Astrocyte of the spinal cord (primary cell): Measurements from ENCODE around the gene C11orf98.

Source experiments
- DNase-seq: peaks from one replicate; pipeline ENCODE4 v3.0.0; 2011; ENCODE audit warnings: low read depth, low spot score
- H3K4me3 ChIP-seq: 2 replicates; pipeline ENCODE4 v1.5.1; 2011; ENCODE audit warnings: low read depth, mild to moderate bottlenecking, low read length, moderate library complexity
- in situ Hi-C: cut with HindIII; loops from 2 replicates; pipeline ENCODE4 v1.10.0; 2017; ENCODE audit warnings: low sequenced_read_pairs
- TF ChIP-seq, protein P1 (sequence below): IDR thresholded peaks from 2 replicates; pipeline ENCODE4 v1.5.1; 2012; ENCODE audit warnings: low read depth, mild to moderate bottlenecking, low read length, inconsistent platforms

Gene C11orf98

GRCh38 chr11:62666259-62666926 is 1.4 kb upstream of the C11orf98 start:
- in situ Hi-C loops: no loop called here
- DNase-seq: no peak
- TF ChIP-seq, protein P1, sequence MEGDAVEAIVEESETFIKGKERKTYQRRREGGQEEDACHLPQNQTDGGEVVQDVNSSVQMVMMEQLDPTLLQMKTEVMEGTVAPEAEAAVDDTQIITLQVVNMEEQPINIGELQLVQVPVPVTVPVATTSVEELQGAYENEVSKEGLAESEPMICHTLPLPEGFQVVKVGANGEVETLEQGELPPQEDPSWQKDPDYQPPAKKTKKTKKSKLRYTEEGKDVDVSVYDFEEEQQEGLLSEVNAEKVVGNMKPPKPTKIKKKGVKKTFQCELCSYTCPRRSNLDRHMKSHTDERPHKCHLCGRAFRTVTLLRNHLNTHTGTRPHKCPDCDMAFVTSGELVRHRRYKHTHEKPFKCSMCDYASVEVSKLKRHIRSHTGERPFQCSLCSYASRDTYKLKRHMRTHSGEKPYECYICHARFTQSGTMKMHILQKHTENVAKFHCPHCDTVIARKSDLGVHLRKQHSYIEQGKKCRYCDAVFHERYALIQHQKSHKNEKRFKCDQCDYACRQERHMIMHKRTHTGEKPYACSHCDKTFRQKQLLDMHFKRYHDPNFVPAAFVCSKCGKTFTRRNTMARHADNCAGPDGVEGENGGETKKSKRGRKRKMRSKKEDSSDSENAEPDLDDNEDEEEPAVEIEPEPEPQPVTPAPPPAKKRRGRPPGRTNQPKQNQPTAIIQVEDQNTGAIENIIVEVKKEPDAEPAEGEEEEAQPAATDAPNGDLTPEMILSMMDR: no peak

GRCh38 chr11:62665599-62666258 is 719 bp upstream of the C11orf98 start:
- TF ChIP-seq, protein P1: peak; percentile 3
- peak overlapping the region; percentile 95 for H3K4me3 ChIP-seq
- in situ Hi-C loops: no loop called here
- DNase-seq: peak; percentile 77

More at GRCh38 chr11:62666259-62666926, 1.4 kb upstream of the C11orf98 start:
- peak overlapping the region; percentile 95 for H3K4me3 ChIP-seq

GRCh38 chr11:62664405-62665074 is 470 bp downstream of the C11orf98 start:
- in situ Hi-C loops: no loop called here
- no peak for DNase-seq
- peak overlapping the region; percentile 95 for H3K4me3 ChIP-seq
- TF ChIP-seq, protein P1: no peak

DNA sequence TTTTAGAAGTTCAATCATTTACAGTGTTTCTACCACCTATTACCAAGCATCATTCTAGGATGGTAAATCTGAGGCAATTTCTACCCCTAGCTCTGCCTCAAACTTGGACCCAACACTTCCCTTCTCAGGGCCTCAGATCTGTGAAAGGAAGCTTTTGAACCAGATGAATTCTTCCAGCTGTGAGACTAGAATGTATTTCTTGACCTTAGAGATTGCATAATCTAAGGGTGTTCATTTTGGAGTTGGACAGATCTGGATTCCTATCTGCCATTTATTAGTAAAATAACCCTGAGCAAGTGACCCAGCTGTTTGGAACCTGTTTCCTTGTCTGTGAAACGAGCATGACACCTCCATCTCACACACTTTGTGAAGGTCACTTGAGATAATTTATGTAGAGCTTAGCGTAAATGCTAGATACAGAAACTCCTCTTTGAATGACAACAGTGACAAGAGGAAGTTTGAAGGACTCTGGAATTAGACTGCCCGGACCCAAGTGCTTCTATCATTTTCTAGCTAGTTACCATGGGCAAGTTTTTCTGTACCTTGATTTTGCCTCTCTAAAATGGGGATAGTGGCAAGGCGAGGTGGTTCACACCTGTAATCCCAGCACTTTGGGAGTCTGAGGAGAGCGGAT is 8.1 kb downstream of the C11orf98 start:
- in situ Hi-C loops: no loop called here
- TF ChIP-seq, protein P1: no peak
- DNase-seq: no peak
- no peak overlapping the region for H3K4me3 ChIP-seq

DNA sequence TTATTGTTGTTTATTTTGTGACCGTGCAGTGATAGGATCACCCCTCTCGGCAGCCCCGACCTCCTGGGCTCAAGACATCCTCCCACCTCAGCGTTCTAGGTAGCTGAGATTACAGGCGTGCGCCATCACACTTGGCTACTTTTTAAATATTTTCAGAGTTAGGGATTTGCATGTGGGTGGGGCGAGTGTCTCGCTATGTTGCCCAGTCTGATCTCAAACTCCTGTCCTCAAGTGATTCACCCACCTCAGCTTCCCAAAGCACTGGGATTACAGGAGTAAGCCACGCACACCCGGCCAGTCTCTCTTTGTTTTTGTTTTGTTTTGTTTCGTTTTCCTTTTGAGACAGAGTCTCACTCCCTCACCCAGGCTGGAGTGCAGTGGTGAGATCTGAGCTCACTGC is 10.7 kb downstream of the C11orf98 start:
- DNase-seq: no peak
- TF ChIP-seq, protein P1: no peak
- no peak overlapping the region for H3K4me3 ChIP-seq
- in situ Hi-C loops: no loop called here
